Endothelial cell of umbilical vein (primary cell): ENCODE results near the gene NXNL2. TPM values are rescaled to one million over a fixed set of nuclear protein-coding genes. Genes with fewer than 3 reads are reported as not detected.

Source experiments
- BruUV-seq: library from RNA; stranded (reverse); fragments of 400-500 nt; replicated peaks from 2 replicates; lab custom pipeline; 2021; lab: Mats Ljungman, UMichigan
- CTCF ChIA-PET: fragments of 300-600, 350-600 bp; sonication (Branson Sonifier 250); formaldehyde crosslinking; loops from one replicate; lab custom pipeline; 2021; ENCODE audit warnings: antibody characterized with exemption, inconsistent platforms; lab: Charles Lee
- POLR2A ChIA-PET: fragments of 300-600, 350-600 bp; sonication (Branson Sonifier 250); formaldehyde crosslinking; loops from one replicate; lab custom pipeline; 2021; ENCODE audit warnings: antibody characterized with exemption, inconsistent platforms; lab: Charles Lee
- DNase-seq: peaks from one replicate; pipeline ENCODE4 v3.0.0-alpha.2; 2011; ENCODE audit warnings: low read depth, low spot score
- FAIRE-seq: peaks from 2 replicates; lab custom pipeline; 2011; peaks lifted over from hg19 to GRCh38; lab: Jason Lieb, UNC
- H2AFZ ChIP-seq: 2 replicates; pipeline ENCODE4 v1.6.0; 2012; ENCODE audit warnings: low read depth, low read length, control low read depth, inconsistent platforms
- H3K27ac ChIP-seq: 2 replicates; pipeline ENCODE4 v1.5.1; 2011; ENCODE audit warnings: low read depth, mild to moderate bottlenecking, control low read depth, low read length, moderate library complexity; ENCODE audit not compliant: insufficient read depth
- H3K27me3 ChIP-seq, 2 experiments: 2 replicates each; pipeline versions ENCODE4 v1.6.0 to v1.6.1; 2011; ENCODE audit warnings: low read length in 2 of 2, mixed read lengths in 1 of 2; ENCODE audit not compliant: control insufficient read depth in 2 of 2, insufficient read depth in 2 of 2
- H3K36me3 ChIP-seq, 2 experiments: 2 replicates in 1 of 2; 3 replicates in 1 of 2; pipeline ENCODE4 v1.5.1; 2011; ENCODE audit warnings: low read length in 2 of 2, mild to moderate bottlenecking in 1 of 2, moderate library complexity in 1 of 2; ENCODE audit not compliant: control insufficient read depth in 2 of 2, insufficient read depth in 2 of 2; ENCODE audit errors: extremely low read depth in 1 of 2
- H3K4me1 ChIP-seq: 3 replicates; pipeline ENCODE4 v1.5.1; 2011; ENCODE audit warnings: mild to moderate bottlenecking, low read length; ENCODE audit not compliant: control insufficient read depth, insufficient read depth; ENCODE audit errors: extremely low read depth
- H3K4me2 ChIP-seq: 2 replicates; pipeline ENCODE4 v1.6.1; 2011; ENCODE audit warnings: low read length, control low read depth, mixed read lengths; ENCODE audit not compliant: insufficient read depth
- H3K4me3 ChIP-seq, 3 experiments: fragments of 200-600 bp in 1 of 3; sonication (generic), shearing (Covaris generic) in 1 of 3; replicated peaks in 1 of 3; 2 replicates each; pipeline ENCODE4 v1.5.1; 2011 to 2016; ENCODE audit warnings: control low read depth in 3 of 3, low read length in 3 of 3, mild to moderate bottlenecking in 2 of 3, inconsistent platforms in 1 of 3, low read depth in 1 of 3, moderate library complexity in 1 of 3; ENCODE audit not compliant: insufficient read depth in 1 of 3
- H3K79me2 ChIP-seq: 2 replicates; pipeline ENCODE4 v1.6.0; 2012; ENCODE audit warnings: low read length, inconsistent platforms; ENCODE audit not compliant: control insufficient read depth, insufficient read depth
- H3K9ac ChIP-seq: replicated peaks from 2 replicates; pipeline ENCODE3; 2011; ENCODE audit warnings: low read length, control low read depth; ENCODE audit not compliant: insufficient read depth; ENCODE audit errors: extremely low read depth
- H3K9me1 ChIP-seq: replicated peaks from 3 replicates; pipeline ENCODE4 v1.6.0; 2011; ENCODE audit warnings: mild to moderate bottlenecking, low read length; ENCODE audit not compliant: control insufficient read depth, insufficient read depth; ENCODE audit errors: extremely low read depth
- H3K9me3 ChIP-seq: replicated peaks from 2 replicates; pipeline ENCODE4 v1.5.1; 2012; ENCODE audit warnings: low read length, inconsistent platforms; ENCODE audit not compliant: control insufficient read depth, insufficient read depth
- H4K20me1 ChIP-seq: replicated peaks from 2 replicates; pipeline ENCODE3; 2011; ENCODE audit warnings: mild to moderate bottlenecking, low read length; ENCODE audit not compliant: control insufficient read depth, insufficient read depth; ENCODE audit errors: extremely low read depth
- EZH2 ChIP-seq: IDR thresholded peaks from 2 replicates; pipeline ENCODE4 v1.6.1; 2012; ENCODE audit warnings: borderline replicate concordance, low read depth, mild to moderate bottlenecking, moderate library complexity, low read length, inconsistent platforms; ENCODE audit not compliant: severe bottlenecking
- FOS ChIP-seq: IDR thresholded peaks from 2 replicates; pipeline ENCODE4 v1.6.1; 2011; ENCODE audit warnings: mild to moderate bottlenecking, low read length, moderate library complexity, borderline replicate concordance; ENCODE audit not compliant: insufficient read depth
- GATA2 ChIP-seq: IDR thresholded peaks from 2 replicates; pipeline ENCODE4 v1.7.0; 2011; ENCODE audit warnings: low read depth, mild to moderate bottlenecking, moderate library complexity, mixed read lengths, low read length; ENCODE audit not compliant: insufficient read length, insufficient read depth
- JUN ChIP-seq: IDR thresholded peaks from 2 replicates; pipeline ENCODE4 v1.6.1; 2011; ENCODE audit warnings: borderline replicate concordance, low read depth; ENCODE audit not compliant: insufficient read length, insufficient read depth
- MYC ChIP-seq: IDR thresholded peaks from one replicate; pipeline ENCODE4 v1.6.1; 2011; ENCODE audit warnings: mild to moderate bottlenecking, low read depth, low read length
- POLR2A ChIP-seq: IDR thresholded peaks from 2 replicates; pipeline ENCODE4 v1.6.1; 2012; ENCODE audit warnings: low read depth, mild to moderate bottlenecking, control low read depth, low read length
- POLR2AphosphoS5 ChIP-seq: IDR thresholded peaks from 2 replicates; pipeline ENCODE4 v1.6.1; 2012; ENCODE audit warnings: low read depth, mild to moderate bottlenecking, control low read depth, low read length, moderate library complexity; ENCODE audit not compliant: insufficient read depth
- dilution Hi-C: fragments of 300-500 bp; cut with MboI; formaldehyde crosslinking; loops from one replicate; pipeline ENCODE4 v1.15.0; 2019; ENCODE audit warnings: low sequenced_read_pairs; ENCODE audit not compliant: extremely low pct_ligation_motif_present
- intact Hi-C: fragments of 100-400 bp; cut with micrococcal nuclease; formaldehyde crosslinking; loops from one replicate; pipeline ENCODE4 v1.10.0; 2022
- polyA plus RNA-seq, 4 experiments: library from polyadenylated mRNA; depleted of rRNA in 3 of 4; stranded (reverse) in 3 of 4; unstranded in 1 of 4; fragments of >200 nt; gene quantifications; 2 replicates each; pipeline versions ENCODE4 v1.2.1 to v1.2.3, GENCODE V29; 2011 to 2012; ENCODE audit warnings: missing spikeins in 1 of 4
- total RNA-seq: library from RNA; stranded (reverse); gene quantifications from 2 replicates; pipeline ENCODE4 v1.2.3, GENCODE V29; 2021
- TF ChIP-seq, protein P1 (sequence below): IDR thresholded peaks from 2 replicates; pipeline ENCODE4 v1.6.1; 2011; ENCODE audit not compliant: insufficient read depth, insufficient read length
- TF ChIP-seq, protein P2 (sequence below), 2 donors: IDR thresholded peaks; 1 replicate in 1 of 2; 2 replicates in 1 of 2; pipeline ENCODE4 v1.5.1; 2011; ENCODE audit warnings: low read length in 2 of 2, mild to moderate bottlenecking in 2 of 2, moderate library complexity in 2 of 2, control low read depth in 1 of 2, inconsistent platforms in 1 of 2, low read depth in 1 of 2; ENCODE audit not compliant: insufficient read depth in 1 of 2; ENCODE audit errors: extremely low read depth in 1 of 2

Gene NXNL2
- total and polyA plus RNA-seq, 2 donors (not counting 3 experiments of a cell fraction or from before 2014, with no cell fraction given) = 0.14 TPM; not detected in 1

DNA sequence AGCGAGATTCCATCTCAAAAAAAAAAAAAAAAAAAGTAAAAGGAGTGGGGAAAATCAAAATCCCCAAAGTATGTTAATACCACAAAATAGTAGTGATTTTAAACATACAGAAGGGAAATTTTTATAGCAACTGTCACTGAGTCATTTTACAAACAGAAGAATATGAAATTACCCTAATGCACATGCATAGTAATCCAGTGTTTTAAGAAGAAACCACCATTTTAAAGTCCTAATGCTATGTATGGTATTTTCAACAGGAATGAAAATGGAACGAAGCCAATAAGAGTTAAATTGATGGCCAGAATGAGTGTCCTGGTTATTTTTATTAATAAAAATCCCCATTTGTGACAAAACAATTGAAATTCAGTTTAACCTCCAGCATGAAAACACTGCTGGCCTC is 26.7 kb upstream of the NXNL2 start:
- DNase-seq (no peak), FAIRE-seq (no peak)
- Histone ChIP-seq H3K9me1 (no peaks in the 10 kb centered on the region), H3K9me3 (no peaks in the 10 kb centered on the region), H3K27ac (no peak overlapping the region), H3K9ac (no peak overlapping the region), H3K27me3 (no peaks in the 10 kb centered on the region), H2AFZ (no peak overlapping the region), H3K4me1 (no peaks in the 10 kb centered on the region), H3K36me3 (no peaks in the 10 kb centered on the region), H3K4me3 (no peak overlapping the region), H4K20me1 (no peaks in the 10 kb centered on the region), H3K79me2 (no peaks in the 10 kb centered on the region), H3K4me2 (no peak overlapping the region)
- ChIA-PET POLR2A (no interaction called here), CTCF (interaction anchor here (1.2 kb wide), 1 partner anchor 44 kb away, joined by 3 read pairs; no protein-coding TSS in a partner anchor)
- no peak for TF ChIP-seq POLR2AphosphoS5
- no peak for TF ChIP-seq EZH2
- TF ChIP-seq MYC = no peak
- intact Hi-C loops = no loop called here
- dilution Hi-C loops = no loop called here
- no TSS peak for BruUV-seq

DNA sequence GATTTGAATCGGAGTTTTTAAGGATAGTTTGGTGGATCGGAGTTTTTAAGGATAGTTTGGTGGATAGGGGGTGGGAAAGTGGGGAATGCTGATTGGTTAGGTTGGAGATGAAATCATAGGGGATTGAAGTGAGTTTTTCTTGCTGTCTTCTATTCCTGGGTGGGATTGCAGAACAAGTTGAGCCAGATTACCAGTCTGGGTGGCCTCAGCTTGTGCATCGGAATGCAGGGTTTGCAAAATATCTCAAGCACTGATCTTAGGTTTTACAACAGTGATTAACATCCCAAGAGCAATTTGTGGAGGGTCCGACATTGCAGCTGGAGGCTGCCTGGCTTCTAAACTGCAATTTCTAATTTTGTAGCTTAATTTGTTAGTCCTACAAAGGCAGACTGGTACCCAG is 23.1 kb upstream of the NXNL2 start:
- CTCF ChIA-PET = no interaction called here
- POLR2A ChIA-PET = no interaction called here
- no peak for DNase-seq

More for the DNA sequence above, 23.1 kb upstream of the NXNL2 start:
- intact Hi-C loops (no loop called here), dilution Hi-C loops (no loop called here)
- FAIRE-seq = no peak
- BruUV-seq = no TSS peak
- H3K4me3 ChIP-seq = no peak overlapping the region
- H3K79me2 ChIP-seq = no peaks in the 10 kb centered on the region
- no peaks in the 10 kb centered on the region for H3K27me3 ChIP-seq
- H3K4me1 ChIP-seq = no peaks in the 10 kb centered on the region
- H2AFZ ChIP-seq = no peak overlapping the region
- no peak overlapping the region for H3K9ac ChIP-seq
- H3K9me3 ChIP-seq = no peaks in the 10 kb centered on the region
- H4K20me1 ChIP-seq = no peaks in the 10 kb centered on the region
- no peaks in the 10 kb centered on the region for H3K9me1 ChIP-seq
- no peak overlapping the region for H3K27ac ChIP-seq
- no peaks in the 10 kb centered on the region for H3K36me3 ChIP-seq
- no peak overlapping the region for H3K4me2 ChIP-seq
- TF ChIP-seq, protein P1, sequence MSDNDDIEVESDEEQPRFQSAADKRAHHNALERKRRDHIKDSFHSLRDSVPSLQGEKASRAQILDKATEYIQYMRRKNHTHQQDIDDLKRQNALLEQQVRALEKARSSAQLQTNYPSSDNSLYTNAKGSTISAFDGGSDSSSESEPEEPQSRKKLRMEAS = no peak
- TF ChIP-seq JUN = no peak
- no peak for TF ChIP-seq GATA2
- TF ChIP-seq, protein P2, sequence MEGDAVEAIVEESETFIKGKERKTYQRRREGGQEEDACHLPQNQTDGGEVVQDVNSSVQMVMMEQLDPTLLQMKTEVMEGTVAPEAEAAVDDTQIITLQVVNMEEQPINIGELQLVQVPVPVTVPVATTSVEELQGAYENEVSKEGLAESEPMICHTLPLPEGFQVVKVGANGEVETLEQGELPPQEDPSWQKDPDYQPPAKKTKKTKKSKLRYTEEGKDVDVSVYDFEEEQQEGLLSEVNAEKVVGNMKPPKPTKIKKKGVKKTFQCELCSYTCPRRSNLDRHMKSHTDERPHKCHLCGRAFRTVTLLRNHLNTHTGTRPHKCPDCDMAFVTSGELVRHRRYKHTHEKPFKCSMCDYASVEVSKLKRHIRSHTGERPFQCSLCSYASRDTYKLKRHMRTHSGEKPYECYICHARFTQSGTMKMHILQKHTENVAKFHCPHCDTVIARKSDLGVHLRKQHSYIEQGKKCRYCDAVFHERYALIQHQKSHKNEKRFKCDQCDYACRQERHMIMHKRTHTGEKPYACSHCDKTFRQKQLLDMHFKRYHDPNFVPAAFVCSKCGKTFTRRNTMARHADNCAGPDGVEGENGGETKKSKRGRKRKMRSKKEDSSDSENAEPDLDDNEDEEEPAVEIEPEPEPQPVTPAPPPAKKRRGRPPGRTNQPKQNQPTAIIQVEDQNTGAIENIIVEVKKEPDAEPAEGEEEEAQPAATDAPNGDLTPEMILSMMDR (IDR thresholded peaks at IDR 0.05; ENCODE audit: extremely low read depth in 1 of 2, insufficient read depth in 1 of 2, low read depth in 1 of 2, low read length in 2 of 2) = no peak
- TF ChIP-seq FOS = no peak
- TF ChIP-seq POLR2A = no peak
